Parathyroid adenoma (tissue), 2 donors: Measurements from ENCODE around the gene SDR42E2.
A peak's percentile ranks its signal among the peaks of the same experiment; 100 is the strongest.

Experiments
- H2AFZ ChIP-seq: fragments of 300-600 bp; sonication (generic); one replicate; pipeline ENCODE4 v1.7.0; 2017; ENCODE audit warnings: antibody characterized with exemption, mild to moderate bottlenecking
- H3K27ac ChIP-seq: fragments of 300-600 bp; sonication (generic); one replicate; pipeline ENCODE4 v1.7.0; 2017
- H3K27me3 ChIP-seq: fragments of 300-600 bp; sonication (generic); one replicate; pipeline ENCODE4 v1.7.0; 2017; ENCODE audit warnings: low read length; ENCODE audit not compliant: control insufficient read depth, insufficient read depth
- H3K36me3 ChIP-seq: fragments of 300-600 bp; sonication (generic); one replicate; pipeline ENCODE4 v1.7.0; 2017; ENCODE audit warnings: low read length; ENCODE audit not compliant: control insufficient read depth, insufficient read depth
- H3K4me1 ChIP-seq: fragments of 300-600 bp; sonication (generic); one replicate; pipeline ENCODE4 v1.7.0; 2017; ENCODE audit warnings: control low read depth
- H3K4me2 ChIP-seq: fragments of 300-600 bp; sonication (generic); one replicate; pipeline ENCODE4 v1.7.0; 2017; ENCODE audit warnings: low read length
- H3K4me3 ChIP-seq: fragments of 300-600 bp; sonication (generic); one replicate; pipeline ENCODE4 v1.7.0; 2017; ENCODE audit warnings: low read depth, low read length
- H3K79me2 ChIP-seq: fragments of 300-600 bp; sonication (generic); one replicate; pipeline ENCODE4 v1.7.0; 2017; ENCODE audit warnings: control low read depth
- H3K9ac ChIP-seq: fragments of 300-600 bp; sonication (generic); one replicate; pipeline ENCODE4 v1.7.0; 2017; ENCODE audit warnings: mild to moderate bottlenecking
- H3K9me3 ChIP-seq: fragments of 300-600 bp; sonication (generic); one replicate; pipeline ENCODE4 v1.7.0; 2017; ENCODE audit warnings: low read length; ENCODE audit not compliant: control insufficient read depth
- TF ChIP-seq, protein P1 (sequence below): fragments of 300-600 bp; sonication (generic); IDR thresholded peaks from one replicate; pipeline ENCODE4 v1.7.0; 2017; ENCODE audit warnings: antibody characterized with exemption, mild to moderate bottlenecking
- donor health status: primary hyperparathyroidism.

The SDR42E2 gene

DNA sequence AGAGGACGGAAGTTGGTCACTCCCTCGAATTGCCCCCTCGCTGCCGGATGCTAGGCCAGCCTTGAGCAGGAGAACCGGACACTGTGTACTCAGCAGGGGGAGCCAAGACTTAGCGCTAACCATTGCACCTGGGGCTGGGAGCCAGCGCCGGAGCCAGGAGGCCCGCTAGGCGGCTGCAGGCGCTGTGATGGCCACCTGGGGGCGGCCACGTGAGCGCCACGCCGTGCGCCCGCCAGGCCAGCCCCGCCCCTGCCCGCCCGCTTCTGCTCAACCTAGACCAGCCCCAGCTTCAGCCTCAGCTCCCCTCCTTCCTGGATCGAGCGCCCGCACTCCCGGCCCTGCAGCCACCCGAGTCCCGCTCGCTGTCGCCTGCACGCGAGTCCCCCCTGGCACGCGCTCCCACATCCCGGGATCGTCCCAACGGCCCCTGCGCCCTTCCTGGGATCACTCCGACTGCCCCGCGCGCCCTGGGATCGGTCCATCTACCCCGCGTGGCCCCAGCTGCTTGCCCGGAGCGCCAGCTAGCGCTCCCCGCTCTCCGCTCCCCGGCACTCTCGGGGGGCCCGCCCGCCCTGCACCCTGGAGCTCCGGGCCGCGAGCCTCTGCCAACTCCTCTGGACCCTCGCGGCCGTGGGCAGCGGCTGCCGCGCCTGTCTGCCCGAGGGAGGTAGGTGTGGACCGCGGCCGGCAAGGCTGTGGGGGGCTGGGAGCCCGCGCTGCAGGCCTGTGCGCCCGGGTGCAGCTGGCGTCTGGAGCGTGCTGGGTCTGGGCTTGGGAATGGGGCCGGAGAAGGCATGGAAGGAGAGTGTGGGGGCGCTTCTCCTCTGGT, 43.9 kb downstream of the SDR42E2 start, which contains the start of gene EEF2K:
TSS of gene EEF2K (plus strand) at position 266 of the 829 bp plus-strand sequence. CDS start 19,452 bp downstream, outside the sequence.
- Histone ChIP-seq H3K79me2 (peaks cover 9% of the 10 kb centered on the region), H3K4me3 (peak within 1 kb of the TSS; percentile 79), H3K9me3 (no peaks in the 10 kb centered on the region), H2AFZ (peak within 1 kb of the TSS; percentile 83), H3K4me2 (peak within 1 kb of the TSS; percentile 93), H3K36me3 (no peaks in the 10 kb centered on the region), H3K27ac (peak within 1 kb of the TSS; percentile 85), H3K9ac (no peak within 1 kb of the TSS), H3K4me1 (peaks cover 3% of the 10 kb centered on the region), H3K27me3 (no peaks in the 10 kb centered on the region)
- TF ChIP-seq, protein P1, sequence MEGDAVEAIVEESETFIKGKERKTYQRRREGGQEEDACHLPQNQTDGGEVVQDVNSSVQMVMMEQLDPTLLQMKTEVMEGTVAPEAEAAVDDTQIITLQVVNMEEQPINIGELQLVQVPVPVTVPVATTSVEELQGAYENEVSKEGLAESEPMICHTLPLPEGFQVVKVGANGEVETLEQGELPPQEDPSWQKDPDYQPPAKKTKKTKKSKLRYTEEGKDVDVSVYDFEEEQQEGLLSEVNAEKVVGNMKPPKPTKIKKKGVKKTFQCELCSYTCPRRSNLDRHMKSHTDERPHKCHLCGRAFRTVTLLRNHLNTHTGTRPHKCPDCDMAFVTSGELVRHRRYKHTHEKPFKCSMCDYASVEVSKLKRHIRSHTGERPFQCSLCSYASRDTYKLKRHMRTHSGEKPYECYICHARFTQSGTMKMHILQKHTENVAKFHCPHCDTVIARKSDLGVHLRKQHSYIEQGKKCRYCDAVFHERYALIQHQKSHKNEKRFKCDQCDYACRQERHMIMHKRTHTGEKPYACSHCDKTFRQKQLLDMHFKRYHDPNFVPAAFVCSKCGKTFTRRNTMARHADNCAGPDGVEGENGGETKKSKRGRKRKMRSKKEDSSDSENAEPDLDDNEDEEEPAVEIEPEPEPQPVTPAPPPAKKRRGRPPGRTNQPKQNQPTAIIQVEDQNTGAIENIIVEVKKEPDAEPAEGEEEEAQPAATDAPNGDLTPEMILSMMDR: peak; percentile 79

DNA sequence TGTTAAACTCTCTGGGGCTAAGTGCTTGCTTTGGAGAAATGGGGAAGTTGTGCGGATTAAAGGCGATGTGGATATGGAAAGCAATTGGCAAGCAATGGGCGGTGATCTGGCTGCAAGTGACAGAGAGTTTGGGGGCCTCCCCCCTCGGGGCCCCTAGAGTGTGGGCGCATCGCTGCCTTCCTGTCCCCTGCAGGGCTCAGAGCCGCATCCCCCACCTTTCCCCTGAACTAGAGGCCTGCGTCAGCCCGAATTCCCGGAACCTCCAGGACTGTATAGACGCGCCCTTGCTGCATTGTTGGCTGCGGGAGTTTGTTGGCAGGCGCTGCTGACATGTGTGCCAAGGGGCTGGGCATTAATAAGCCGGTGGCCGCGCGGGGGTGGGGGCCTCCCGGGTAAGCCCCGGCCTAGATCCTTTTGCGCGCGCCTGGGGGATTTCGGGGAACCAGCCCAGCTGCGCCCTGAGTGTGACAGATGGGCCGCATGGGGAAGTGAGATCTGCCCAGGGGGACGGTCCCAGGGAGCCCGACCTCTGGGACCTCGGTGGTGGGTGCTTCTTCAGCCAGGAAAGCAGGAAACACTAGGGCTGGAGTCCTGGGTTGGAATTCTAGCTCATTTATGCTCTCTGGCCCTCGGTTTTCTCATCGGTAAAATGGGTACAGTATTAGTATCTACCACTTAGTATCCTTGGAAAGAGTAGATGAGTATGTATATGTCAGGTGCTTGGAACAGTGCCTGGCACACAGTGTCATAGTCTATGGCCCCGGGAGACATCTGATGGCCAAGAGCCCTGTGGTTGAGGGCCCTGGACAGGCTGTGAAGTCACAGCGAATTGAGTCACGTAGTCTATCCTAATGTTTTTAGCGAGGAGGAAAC, 44.8 kb downstream of the SDR42E2 start:
- H3K9ac ChIP-seq: no peak overlapping the region
- H3K27ac ChIP-seq: peak overlapping the region; percentile 43
- peak overlapping the region; percentile 93 for H3K4me2 ChIP-seq
- H3K79me2 ChIP-seq: peaks cover 9% of the 10 kb centered on the region
- peak overlapping the region; percentile 79 for H3K4me3 ChIP-seq
- TF ChIP-seq, protein P1: no peak
- peaks cover 3% of the 10 kb centered on the region for H3K4me1 ChIP-seq
- H2AFZ ChIP-seq: peak overlapping the region; percentile 83
- no peaks in the 10 kb centered on the region for H3K9me3 ChIP-seq
- no peaks in the 10 kb centered on the region for H3K36me3 ChIP-seq
- no peaks in the 10 kb centered on the region for H3K27me3 ChIP-seq

DNA sequence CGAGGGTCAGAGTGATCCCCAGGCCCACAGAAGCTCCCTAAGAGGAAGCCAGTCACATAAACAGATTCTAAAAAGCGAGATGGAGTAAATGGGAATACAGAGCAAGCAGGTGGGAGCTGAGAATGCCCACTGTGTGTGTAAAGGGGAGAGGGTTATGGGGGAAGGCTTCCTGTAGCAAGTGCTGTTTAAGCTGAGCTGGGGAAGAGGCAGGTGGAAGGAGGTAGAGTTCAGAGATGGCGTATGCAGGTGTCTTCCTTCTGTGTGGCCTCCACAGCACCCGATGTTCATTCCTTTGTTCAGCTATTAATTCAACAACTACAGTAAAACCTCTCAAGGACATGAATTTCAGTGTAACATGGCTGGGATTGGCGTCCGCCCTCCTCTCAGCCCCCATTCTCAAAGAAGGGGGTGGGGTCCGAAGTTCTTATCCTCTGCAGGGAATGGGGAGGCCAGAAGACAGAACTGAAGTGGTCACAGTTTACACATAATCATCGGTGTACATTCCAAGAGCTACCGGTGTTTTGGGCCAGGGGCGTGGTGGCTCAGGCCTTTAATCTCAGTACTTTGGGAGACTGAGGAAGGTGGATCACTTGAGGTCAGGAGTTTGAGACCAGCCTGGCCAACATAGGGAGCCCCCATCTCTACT, 45.5 kb downstream of the SDR42E2 start:
- Histone ChIP-seq H3K27ac (no peak overlapping the region), H3K36me3 (no peaks in the 10 kb centered on the region), H3K79me2 (peaks cover 9% of the 10 kb centered on the region), H3K4me2 (peak overlapping the region; percentile 93), H2AFZ (no peak overlapping the region), H3K9ac (no peak overlapping the region), H3K4me1 (peaks cover 3% of the 10 kb centered on the region), H3K4me3 (peak overlapping the region; percentile 79), H3K9me3 (no peaks in the 10 kb centered on the region), H3K27me3 (no peaks in the 10 kb centered on the region)
- TF ChIP-seq, protein P1: no peak

DNA sequence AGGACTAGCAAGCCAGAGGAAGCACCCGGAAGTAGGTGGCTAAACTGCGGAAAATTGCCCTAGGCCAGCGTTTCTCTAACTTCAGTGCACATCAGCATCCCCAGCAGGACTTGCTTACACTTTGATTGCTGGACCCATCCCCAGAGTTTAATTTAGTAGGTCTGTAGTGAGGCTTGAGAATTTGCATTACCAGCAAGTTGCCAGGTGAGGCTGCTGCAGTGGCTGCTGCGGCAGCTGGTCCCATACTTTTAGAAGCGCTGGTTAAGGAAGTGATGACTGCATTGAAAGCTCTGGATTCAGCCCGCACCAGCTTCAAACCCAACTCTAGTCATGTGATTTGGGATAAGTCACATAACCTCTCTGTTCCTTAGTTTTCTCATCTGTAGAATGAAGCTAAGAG, 48.0 kb downstream of the SDR42E2 start:
- no peak overlapping the region for H3K9ac ChIP-seq
- H3K27ac ChIP-seq: no peak overlapping the region
- peaks cover 9% of the 10 kb centered on the region for H3K79me2 ChIP-seq
- no peak overlapping the region for H3K4me2 ChIP-seq
- no peak overlapping the region for H3K4me3 ChIP-seq
- H3K36me3 ChIP-seq: no peaks in the 10 kb centered on the region
- no peaks in the 10 kb centered on the region for H3K27me3 ChIP-seq
- H3K9me3 ChIP-seq: no peaks in the 10 kb centered on the region
- H2AFZ ChIP-seq: no peak overlapping the region
- TF ChIP-seq, protein P1: no peak
- peaks cover 3% of the 10 kb centered on the region for H3K4me1 ChIP-seq
